Heart right ventricle (tissue), 16 donors: ENCODE results near the gene ATXN1. TPM values are rescaled to one million over a fixed set of nuclear protein-coding genes. Genes with fewer than 3 reads are reported as not detected.

ENCODE experiments used
- ATAC-seq, 8 donors: fragments of 200-7000 bp; cut with Tn5 transposase; one replicate each; pipeline ENCODE4 v1.9.1; 2020; ENCODE audit warnings: mild to moderate bottlenecking in 8 of 8, moderate library complexity in 8 of 8, moderate number of reproducible peaks in 1 of 8
- DNase-seq, 2 donors: peaks; one replicate each; pipeline ENCODE4 v3.0.0-alpha.2; 2020
- H3K27ac ChIP-seq, 10 donors: fragments of 200-600 bp; sonication (generic) in 2 of 10; one replicate each; pipeline versions ENCODE4 v1.5.0 to v1.8.0; 2020 to 2022; ENCODE audit warnings: mild to moderate bottlenecking in 3 of 10
- H3K27me3 ChIP-seq, 7 donors: fragments of 200-600 bp; one replicate each; pipeline ENCODE4 v1.8.0; 2021 to 2022; ENCODE audit warnings: mild to moderate bottlenecking in 2 of 7
- H3K36me3 ChIP-seq, 9 donors: fragments of 200-600 bp; sonication (generic) in 1 of 9; one replicate each; pipeline versions ENCODE4 v1.5.0 to v1.8.0; 2020 to 2022; ENCODE audit warnings: mild to moderate bottlenecking in 2 of 9
- H3K4me1 ChIP-seq, 9 donors: fragments of 200-600 bp; sonication (generic) in 1 of 9; one replicate each; pipeline versions ENCODE4 v1.5.0 to v1.8.0; 2020 to 2022; ENCODE audit warnings: mild to moderate bottlenecking in 4 of 9
- H3K4me3 ChIP-seq, 10 donors: fragments of 200-600 bp; sonication (generic) in 2 of 10; one replicate each; pipeline versions ENCODE4 v1.5.0 to v1.8.0; 2020 to 2022; ENCODE audit warnings: mild to moderate bottlenecking in 7 of 10, moderate library complexity in 2 of 10
- H3K9me3 ChIP-seq, 11 donors: fragments of 200-600 bp in 10 of 11; sonication (generic) in 2 of 11; one replicate each; pipeline versions ENCODE4 v1.5.0 to v1.8.0; 2013 to 2022; ENCODE audit warnings: mild to moderate bottlenecking in 2 of 11, control low read depth in 1 of 11, moderate library complexity in 1 of 11
- CTCF ChIP-seq, 9 donors: fragments of 200-600 bp; sonication (generic) in 2 of 9; IDR thresholded peaks; one replicate each; pipeline versions ENCODE4 v1.5.0 to v1.8.0; 2021 to 2022; ENCODE audit warnings: antibody characterized with exemption in 9 of 9, mild to moderate bottlenecking in 5 of 9, moderate library complexity in 1 of 9
- WGBS, 2 donors: extraction: QIAGEN DNeasy Blood & Tissue Kit; methylation state at CpG; one replicate each; pipeline ENCODE4 v1.1.7; 2013; ENCODE audit warnings: inconsistent platforms in 1 of 2; 5-methylcytosine and 5-hydroxymethylcytosine counted together
- intact Hi-C, 10 donors: fragments of 100-400 bp; cut with DNase I; formaldehyde crosslinking; loops; one replicate each; pipeline versions ENCODE4 v1.11.1 to v1.14.2; 2022
- polyA plus RNA-seq, 2 donors: library from polyadenylated mRNA; stranded (reverse); fragments of 200-250 nt; gene quantifications; one replicate each; pipeline ENCODE4 v1.2.3, GENCODE V29; 2013
- total RNA-seq, 10 donors: library from RNA; stranded (reverse); fragmentation: NEBNext Ultra II Directional in 3 of 10; extraction: Animal tissue kit (Norgen Biotek cat#: 25700) in 3 of 10; gene quantifications; one replicate each; pipeline versions ENCODE4 v1.2.1 to v1.2.4, GENCODE V29; 2021 to 2023
- donor health status: Arrhythmogenic right ventricular cardiomyopathy.
- donor health status: ischemic (EF 13 %, LVEDD 7.1; RV severe dilation, severe dysfunction).
- donor health status: healthy with polysubstance abuse.
- donor health status: DM: no; HTN: yes; CAD: no.
- donor health status: DM: no; HTN: no; CAD: no.
- donor health status: ischemic (EF 25% LVEDD 6.9; RV normal size, moderate dysfunction).
- donor health status: ischemic (EF 25% LVEDD 5.7; RV mildly dilated, moderate dysfunction).
- donor health status: healthy.
- donor health status: DM: yes; HTN: yes; CAD: no.
- donor health status: Ischemic cardiomyopathy.
- donor health status: ischemic (EF 35%, LVEDD 5.7; RV mildly dilated, moderate dysfunction).
- donor health status: nonischemic (EF 11% LVEDD 7.7; RV severe dilation, severe dysfunction).
- donor health status: DM: yes; HTN: yes; CAD: no.
- donor health status: PGD.
- donor health status: ischemic (EF 29% LVEDD 5.4; RV normal size, mild dysfunction).
- donor health status: nonischemic (EF 23%, LVEDD 6.1; RV moderate dilation, normal function).

ATXN1 gene
- total and polyA plus RNA-seq, 12 donors = 4.1 to 46.5 (median 40.3) TPM

- TF ChIP-seq CTCF (IDR thresholded peaks at IDR 0.05) = no peak
- ATAC-seq (no peak), DNase-seq (no peak)
- Histone ChIP-seq H3K4me3 (no peak overlapping the region), H3K27me3 (no peaks in the 10 kb centered on the region), H3K4me1 (peaks cover 0 to 30% (median 0%) of the 10 kb centered on the region in 9 donors), H3K9me3 (peaks cover 0 to 9% (median 0%) of the 10 kb centered on the region in 11 donors), H3K27ac (no peak overlapping the region), H3K36me3 (peaks cover 0 to 27% (median 0%) of the 10 kb centered on the region in 9 donors)
- 92 to 93% methylated on average over 10 of the region's 10 CpGs for WGBS, 2 donors
- intact Hi-C loops = no loop called here
These were observed 121.4 kb downstream of the ATXN1 start for GRCh38 chr6:16639684-16640480.

GRCh38 chr6:16637635-16638034 lies 123.6 kb downstream of the ATXN1 start:
- no peak for TF ChIP-seq CTCF (IDR thresholded peaks at IDR 0.05)
- intact Hi-C loops = no loop called here
- no peaks in the 10 kb centered on the region for H3K27me3 ChIP-seq
- no peak overlapping the region for H3K4me3 ChIP-seq
- peaks cover 0 to 9% (median 0%) of the 10 kb centered on the region in 11 donors for H3K9me3 ChIP-seq
- peaks cover 0 to 37% (median 0%) of the 10 kb centered on the region in 9 donors for H3K4me1 ChIP-seq
- WGBS, 2 donors = 78 to 94% methylated on average over 5 of the region's 5 CpGs
- DNase-seq (no peak), ATAC-seq (no peak)
- H3K27ac ChIP-seq = no peak overlapping the region
- peaks cover 0 to 17% (median 0%) of the 10 kb centered on the region in 9 donors for H3K36me3 ChIP-seq

GRCh38 chr6:16635810-16636602 lies 125.3 kb downstream of the ATXN1 start:
- intact Hi-C loops = no loop called here
- ATAC-seq (peak in 2 of 8 donors; percentile 8 to 35), DNase-seq (no peak)
- H3K9me3 ChIP-seq = peaks cover 0 to 4% (median 0%) of the 10 kb centered on the region in 11 donors
- H3K27ac ChIP-seq = no peak overlapping the region
- no peak overlapping the region for H3K4me3 ChIP-seq
- peaks cover 0 to 37% (median 0%) of the 10 kb centered on the region in 9 donors for H3K4me1 ChIP-seq
- no peak for TF ChIP-seq CTCF (IDR thresholded peaks at IDR 0.05)
- H3K36me3 ChIP-seq = peaks cover 0 to 5% (median 0%) of the 10 kb centered on the region in 9 donors
- no peaks in the 10 kb centered on the region for H3K27me3 ChIP-seq
- WGBS, 2 donors = 81 to 89% methylated on average over 14 of the region's 14 CpGs

GRCh38 chr6:16635291-16635809 lies 125.9 kb downstream of the ATXN1 start:
- Histone ChIP-seq H3K9me3 (no peaks in the 10 kb centered on the region), H3K4me3 (no peak overlapping the region), H3K4me1 (peaks cover 0 to 35% (median 0%) of the 10 kb centered on the region in 9 donors), H3K27me3 (no peaks in the 10 kb centered on the region), H3K36me3 (no peaks in the 10 kb centered on the region), H3K27ac (no peak overlapping the region)
- intact Hi-C loops = no loop called here
- ATAC-seq = no peak
- DNase-seq = no peak
- WGBS, 2 donors = 91 to 92% methylated on average over 4 of the region's 4 CpGs
- TF ChIP-seq CTCF (IDR thresholded peaks at IDR 0.05) = no peak
